ENCODE results near the gene NSD1. TPM values are rescaled to one million over a fixed set of nuclear protein-coding genes. Genes with fewer than 3 reads are reported as not detected.

Gene NSD1
- total RNA-seq, 2 donors from 2014 or later, result 150 to 190 TPM

DNA sequence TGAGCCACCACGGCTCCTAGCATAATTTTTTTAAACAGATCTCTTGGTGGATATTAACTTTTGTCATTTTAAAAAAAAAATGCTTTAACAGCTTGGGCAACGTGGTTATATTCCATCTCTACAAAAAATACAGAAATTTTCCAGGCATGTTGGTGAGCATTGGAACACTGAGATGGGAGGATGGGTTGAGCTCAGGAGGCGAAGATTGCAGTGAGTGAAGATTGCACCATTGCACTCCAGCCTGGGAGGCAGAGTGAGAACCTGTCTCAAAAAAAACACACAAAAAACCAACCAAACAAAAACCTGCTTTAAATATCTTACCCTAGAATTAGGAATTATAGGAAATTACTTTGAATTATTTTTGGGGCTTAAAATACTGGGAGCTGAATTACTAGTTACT is 55.2 kb downstream of the NSD1 start:
- 96% methylated on average over 3 of the region's 3 CpGs; no CpG with 5 or more reads in 1 of the 2 experiments for WGBS, 2 experiments (ENCODE audit: insufficient coverage in 1 of 2, insufficient read length in 1 of 2)
- Histone ChIP-seq H3K4me3 (ENCODE audit: low read length) (no peak overlapping the region), H3K27ac (ENCODE audit: low read depth, low read length) (no peak overlapping the region), H3K27me3 (ENCODE audit: control insufficient read depth, insufficient read depth, low read length, poor library complexity, severe bottlenecking) (no peaks in the 10 kb centered on the region), H3K9ac (ENCODE audit: extremely low read depth, low read length, poor library complexity, severe bottlenecking) (no peak overlapping the region), H3K36me3 (ENCODE audit: control insufficient read depth, insufficient read depth, low read length) (peaks cover 59% of the 10 kb centered on the region), H3K4me1 (ENCODE audit: control insufficient read depth, insufficient read depth, low read length) (no peaks in the 10 kb centered on the region), H3K9me3 (ENCODE audit: control insufficient read depth, low read length) (no peaks in the 10 kb centered on the region)
- no peaks in the 10 kb centered on the region for H3K9me3 Mint-ChIP-seq
- no peak overlapping the region for H3K27ac Mint-ChIP-seq
- no peak for DNase-seq
- peaks cover 6% of the 10 kb centered on the region for H3K4me1 Mint-ChIP-seq
- no peaks in the 10 kb centered on the region for H3K27me3 Mint-ChIP-seq (ENCODE audit: insufficient read depth)
- H3K36me3 Mint-ChIP-seq (ENCODE audit: low read depth), result peaks cover 49% of the 10 kb centered on the region
- TF ChIP-seq, protein P1, sequence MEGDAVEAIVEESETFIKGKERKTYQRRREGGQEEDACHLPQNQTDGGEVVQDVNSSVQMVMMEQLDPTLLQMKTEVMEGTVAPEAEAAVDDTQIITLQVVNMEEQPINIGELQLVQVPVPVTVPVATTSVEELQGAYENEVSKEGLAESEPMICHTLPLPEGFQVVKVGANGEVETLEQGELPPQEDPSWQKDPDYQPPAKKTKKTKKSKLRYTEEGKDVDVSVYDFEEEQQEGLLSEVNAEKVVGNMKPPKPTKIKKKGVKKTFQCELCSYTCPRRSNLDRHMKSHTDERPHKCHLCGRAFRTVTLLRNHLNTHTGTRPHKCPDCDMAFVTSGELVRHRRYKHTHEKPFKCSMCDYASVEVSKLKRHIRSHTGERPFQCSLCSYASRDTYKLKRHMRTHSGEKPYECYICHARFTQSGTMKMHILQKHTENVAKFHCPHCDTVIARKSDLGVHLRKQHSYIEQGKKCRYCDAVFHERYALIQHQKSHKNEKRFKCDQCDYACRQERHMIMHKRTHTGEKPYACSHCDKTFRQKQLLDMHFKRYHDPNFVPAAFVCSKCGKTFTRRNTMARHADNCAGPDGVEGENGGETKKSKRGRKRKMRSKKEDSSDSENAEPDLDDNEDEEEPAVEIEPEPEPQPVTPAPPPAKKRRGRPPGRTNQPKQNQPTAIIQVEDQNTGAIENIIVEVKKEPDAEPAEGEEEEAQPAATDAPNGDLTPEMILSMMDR (conservative IDR thresholded peaks at IDR 0.05), result no peak
- no peak overlapping the region for H3K4me3 Mint-ChIP-seq

GRCh38 chr5:177189416-177189815 is 55.8 kb downstream of the NSD1 start:
- Histone ChIP-seq H3K36me3 (ENCODE audit: control insufficient read depth, insufficient read depth, low read length) (peaks cover 63% of the 10 kb centered on the region), H3K27me3 (ENCODE audit: control insufficient read depth, insufficient read depth, low read length, poor library complexity, severe bottlenecking) (no peaks in the 10 kb centered on the region), H3K9ac (ENCODE audit: extremely low read depth, low read length, poor library complexity, severe bottlenecking) (no peak overlapping the region), H3K9me3 (ENCODE audit: control insufficient read depth, low read length) (no peaks in the 10 kb centered on the region), H3K4me1 (ENCODE audit: control insufficient read depth, insufficient read depth, low read length) (no peaks in the 10 kb centered on the region), H3K27ac (ENCODE audit: low read depth, low read length) (no peak overlapping the region), H3K4me3 (ENCODE audit: low read length) (no peak overlapping the region)
- no peaks in the 10 kb centered on the region for H3K27me3 Mint-ChIP-seq (ENCODE audit: insufficient read depth)
- no peak for DNase-seq
- peaks cover 52% of the 10 kb centered on the region for H3K36me3 Mint-ChIP-seq (ENCODE audit: low read depth)
- peaks cover 4% of the 10 kb centered on the region for H3K4me1 Mint-ChIP-seq
- no peak overlapping the region for H3K27ac Mint-ChIP-seq
- no peaks in the 10 kb centered on the region for H3K9me3 Mint-ChIP-seq
- H3K4me3 Mint-ChIP-seq, result no peak overlapping the region
- TF ChIP-seq, protein P1 (conservative IDR thresholded peaks at IDR 0.05), result no peak

- peaks cover 67% of the 10 kb centered on the region for H3K36me3 ChIP-seq (ENCODE audit: control insufficient read depth, insufficient read depth, low read length)
- no peak overlapping the region for H3K27ac Mint-ChIP-seq
- no peak overlapping the region for H3K27ac ChIP-seq (ENCODE audit: low read depth, low read length)
- no peaks in the 10 kb centered on the region for H3K27me3 Mint-ChIP-seq (ENCODE audit: insufficient read depth)
- 96 to 97% methylated on average over 4 of the region's 4 CpGs for WGBS, 2 experiments (ENCODE audit: insufficient coverage in 1 of 2, insufficient read length in 1 of 2)
- TF ChIP-seq, protein P1 (conservative IDR thresholded peaks at IDR 0.05), result no peak
- H3K27me3 ChIP-seq (ENCODE audit: control insufficient read depth, insufficient read depth, low read length, poor library complexity, severe bottlenecking), result no peaks in the 10 kb centered on the region
- H3K4me3 ChIP-seq (ENCODE audit: low read length), result no peak overlapping the region
- peaks cover 4% of the 10 kb centered on the region for H3K4me1 Mint-ChIP-seq
- no peak for DNase-seq
- no peaks in the 10 kb centered on the region for H3K9me3 ChIP-seq (ENCODE audit: control insufficient read depth, low read length)
- H3K36me3 Mint-ChIP-seq (ENCODE audit: low read depth), result peaks cover 52% of the 10 kb centered on the region
- no peak overlapping the region for H3K4me3 Mint-ChIP-seq
- H3K9ac ChIP-seq (ENCODE audit: extremely low read depth, low read length, poor library complexity, severe bottlenecking), result no peak overlapping the region
- no peaks in the 10 kb centered on the region for H3K4me1 ChIP-seq (ENCODE audit: control insufficient read depth, insufficient read depth, low read length)
- H3K9me3 Mint-ChIP-seq, result no peaks in the 10 kb centered on the region
These were observed 56.4 kb downstream of the NSD1 start for GRCh38 chr5:177189965-177190364.
